OCI-LY3 (cell line): ENCODE measurements around the gene UST.

Source experiments
- H2AFZ ChIP-seq: fragments of 200-600, 300-600 bp; shearing (Covaris generic); 2 replicates; pipeline ENCODE4 v1.6.0; 2014; ENCODE audit warnings: antibody characterized with exemption, low read depth, low read length
- H3K27ac ChIP-seq: fragments of 200-600, 300-600 bp; sonication (generic); 2 replicates; pipeline ENCODE4 v1.5.1; 2014; ENCODE audit warnings: mild to moderate bottlenecking, low read length, moderate library complexity, mixed read lengths
- H3K27me3 ChIP-seq: fragments of 200-600, 300-600 bp; sonication (generic); 2 replicates; pipeline ENCODE4 v1.6.1; 2014; ENCODE audit warnings: low read depth, low read length, mixed read lengths
- H3K36me3 ChIP-seq: fragments of 200-600, 300-600 bp; sonication (generic); replicated peaks from 2 replicates; pipeline ENCODE3; 2014; ENCODE audit warnings: low read depth, low read length, mixed read lengths
- H3K4me1 ChIP-seq: fragments of 300-600, 200-600 bp; sonication (generic); 2 replicates; pipeline ENCODE4 v1.6.1; 2014; ENCODE audit warnings: low read length, mixed read lengths
- H3K4me2 ChIP-seq: fragments of 200-600, 300-600 bp; sonication (generic); 2 replicates; pipeline ENCODE4 v1.6.1; 2014; ENCODE audit warnings: low read length, mixed read lengths
- H3K4me3 ChIP-seq: fragments of 300-600, 200-600 bp; sonication (generic); 2 replicates; pipeline ENCODE4 v1.5.1; 2014; ENCODE audit warnings: antibody characterized with exemption, mild to moderate bottlenecking, low read length, moderate library complexity
- H3K79me2 ChIP-seq: fragments of 300-600, 200-600 bp; shearing (Covaris generic); 2 replicates; pipeline ENCODE4 v1.6.1; 2014; ENCODE audit warnings: mild to moderate bottlenecking, low read length, mixed read lengths
- H3K9ac ChIP-seq: fragments of 300-600, 200-600 bp; shearing (Covaris generic); 2 replicates; pipeline ENCODE4 v1.6.0; 2014; ENCODE audit warnings: mild to moderate bottlenecking, low read length, moderate library complexity
- H3K9me3 ChIP-seq: fragments of 200-600, 300-600 bp; shearing (Covaris generic); 2 replicates; pipeline ENCODE4 v1.6.1; 2014; ENCODE audit warnings: low read length, mixed read lengths; ENCODE audit not compliant: insufficient read depth
- H4K20me1 ChIP-seq: fragments of 200-600, 300-600 bp; sonication (generic); 2 replicates; pipeline ENCODE4 v1.6.1; 2016; ENCODE audit warnings: low read length, mixed read lengths; ENCODE audit not compliant: insufficient read depth
- CTCF ChIP-seq: fragments of 200-600, 300-600 bp; sonication (generic); IDR thresholded peaks from 2 replicates; pipeline ENCODE4 v1.5.1; 2014; ENCODE audit warnings: antibody characterized with exemption, low read length, low read depth
- EZH2phosphoT487 ChIP-seq: fragments of 200-600 bp; shearing (Covaris generic); IDR thresholded peaks from 2 replicates; pipeline ENCODE4 v1.6.1; 2018; ENCODE audit warnings: antibody characterized with exemption, mixed run types, low read depth

The UST gene

GRCh38 chr6:149112976-149113375 is 366.1 kb downstream of the UST start:
- Histone ChIP-seq H3K4me3 (no peak overlapping the region), H3K36me3 (no peaks in the 10 kb centered on the region), H3K4me2 (peak overlapping the region; percentile 47), H2AFZ (no peak overlapping the region), H4K20me1 (no peaks in the 10 kb centered on the region), H3K27me3 (no peaks in the 10 kb centered on the region), H3K4me1 (peaks cover 31% of the 10 kb centered on the region), H3K79me2 (no peaks in the 10 kb centered on the region), H3K9me3 (no peaks in the 10 kb centered on the region), H3K27ac (peak overlapping the region; percentile 21; the same call in 1 of the 2 replicates), H3K9ac (no peak overlapping the region)
- no peak for TF ChIP-seq CTCF
- no peak for TF ChIP-seq EZH2phosphoT487

- Histone ChIP-seq H3K4me2 (no peak overlapping the region), H3K36me3 (no peaks in the 10 kb centered on the region), H2AFZ (no peak overlapping the region), H3K9ac (no peak overlapping the region), H3K9me3 (no peaks in the 10 kb centered on the region), H3K4me3 (no peak overlapping the region), H4K20me1 (no peaks in the 10 kb centered on the region), H3K79me2 (no peaks in the 10 kb centered on the region), H3K27ac (no peak overlapping the region), H3K27me3 (no peaks in the 10 kb centered on the region), H3K4me1 (peaks cover 31% of the 10 kb centered on the region)
- TF ChIP-seq CTCF: no peak
- no peak for TF ChIP-seq EZH2phosphoT487
Measured at GRCh38 chr6:149114167-149114566, 367.3 kb downstream of the UST start.

- Histone ChIP-seq H3K36me3 (no peaks in the 10 kb centered on the region), H3K9ac (no peak overlapping the region), H3K4me1 (no peaks in the 10 kb centered on the region), H3K4me2 (no peak overlapping the region), H3K9me3 (no peaks in the 10 kb centered on the region), H2AFZ (no peak overlapping the region), H3K4me3 (no peak overlapping the region), H3K79me2 (no peaks in the 10 kb centered on the region), H3K27me3 (no peaks in the 10 kb centered on the region), H4K20me1 (no peaks in the 10 kb centered on the region), H3K27ac (no peak overlapping the region)
- TF ChIP-seq CTCF (no peak), EZH2phosphoT487 (no peak)
Measured at GRCh38 chr6:149118737-149119653, 372.2 kb downstream of the UST start.

- Histone ChIP-seq H3K79me2 (no peaks in the 10 kb centered on the region), H3K4me3 (no peak overlapping the region), H3K36me3 (no peaks in the 10 kb centered on the region), H4K20me1 (no peaks in the 10 kb centered on the region), H3K27ac (no peak overlapping the region), H3K9me3 (no peaks in the 10 kb centered on the region), H3K4me1 (no peaks in the 10 kb centered on the region; the same call in 1 of the 2 replicates), H3K9ac (no peak overlapping the region), H3K27me3 (no peaks in the 10 kb centered on the region), H3K4me2 (no peak overlapping the region), H2AFZ (no peak overlapping the region)
- no peak for TF ChIP-seq EZH2phosphoT487
- TF ChIP-seq CTCF: no peak
Measured at GRCh38 chr6:149122850-149123821, 376.3 kb downstream of the UST start.
